ENCODE measurements around the gene NT5C1A. TPM values are rescaled to one million over a fixed set of nuclear protein-coding genes. Genes with fewer than 3 reads are reported as not detected.

The NT5C1A gene
- polyA plus RNA-seq, 1 donor from 2014 or later: not detected

DNA sequence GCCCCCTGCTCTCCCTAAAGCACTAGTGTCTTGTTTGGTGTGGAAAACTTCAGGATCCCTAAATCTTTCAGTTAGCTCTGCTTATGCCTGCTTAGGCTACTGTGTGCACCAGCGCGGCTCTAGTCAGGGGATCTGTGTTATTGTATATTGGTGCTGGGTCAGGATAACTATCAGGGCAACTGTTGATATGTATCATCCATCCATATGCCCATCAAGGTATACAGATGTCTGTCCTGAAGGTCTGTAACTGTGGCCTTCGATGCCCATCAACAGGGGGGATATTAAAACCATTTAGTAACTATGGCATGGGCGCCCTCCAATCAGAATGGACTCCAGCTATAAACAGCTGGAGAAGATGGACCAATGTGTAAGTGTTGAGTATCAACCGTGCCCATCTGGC lies 12.4 kb downstream of the NT5C1A start:
- Histone ChIP-seq H3K9me3 (ENCODE audit: low read length) (no peaks in the 10 kb centered on the region), H3K9me2 (ENCODE audit: insufficient read depth, low read length) (no peaks in the 10 kb centered on the region), H3K9ac (ENCODE audit: low read length) (no peak overlapping the region), H3K4me2 (ENCODE audit: low read length) (no peak overlapping the region), H3K79me2 (replicated peaks; ENCODE audit: insufficient read depth, low read length) (no peaks in the 10 kb centered on the region), H3F3A (ENCODE audit: insufficient read depth, low read length, poor library complexity, severe bottlenecking) (no peaks in the 10 kb centered on the region), H3K27ac (ENCODE audit: low read length) (no peak overlapping the region), H3K4me3 (ENCODE audit: low read length) (no peak overlapping the region), H3K27me3 (ENCODE audit: insufficient read depth, low read depth, low read length) (no peaks in the 10 kb centered on the region), H2AFZ (ENCODE audit: low read depth, low read length) (no peak overlapping the region), H4K20me1 (ENCODE audit: insufficient read depth) (no peaks in the 10 kb centered on the region), H3K36me3 (ENCODE audit: insufficient read depth, low read length) (no peaks in the 10 kb centered on the region)
- no peak for TF ChIP-seq RAD21 (conservative IDR thresholded peaks at IDR 0.05)
- no peak for TF ChIP-seq MXI1 (conservative IDR thresholded peaks at IDR 0.05; ENCODE audit: poor library complexity, severe bottlenecking)
- TF ChIP-seq, protein P1, sequence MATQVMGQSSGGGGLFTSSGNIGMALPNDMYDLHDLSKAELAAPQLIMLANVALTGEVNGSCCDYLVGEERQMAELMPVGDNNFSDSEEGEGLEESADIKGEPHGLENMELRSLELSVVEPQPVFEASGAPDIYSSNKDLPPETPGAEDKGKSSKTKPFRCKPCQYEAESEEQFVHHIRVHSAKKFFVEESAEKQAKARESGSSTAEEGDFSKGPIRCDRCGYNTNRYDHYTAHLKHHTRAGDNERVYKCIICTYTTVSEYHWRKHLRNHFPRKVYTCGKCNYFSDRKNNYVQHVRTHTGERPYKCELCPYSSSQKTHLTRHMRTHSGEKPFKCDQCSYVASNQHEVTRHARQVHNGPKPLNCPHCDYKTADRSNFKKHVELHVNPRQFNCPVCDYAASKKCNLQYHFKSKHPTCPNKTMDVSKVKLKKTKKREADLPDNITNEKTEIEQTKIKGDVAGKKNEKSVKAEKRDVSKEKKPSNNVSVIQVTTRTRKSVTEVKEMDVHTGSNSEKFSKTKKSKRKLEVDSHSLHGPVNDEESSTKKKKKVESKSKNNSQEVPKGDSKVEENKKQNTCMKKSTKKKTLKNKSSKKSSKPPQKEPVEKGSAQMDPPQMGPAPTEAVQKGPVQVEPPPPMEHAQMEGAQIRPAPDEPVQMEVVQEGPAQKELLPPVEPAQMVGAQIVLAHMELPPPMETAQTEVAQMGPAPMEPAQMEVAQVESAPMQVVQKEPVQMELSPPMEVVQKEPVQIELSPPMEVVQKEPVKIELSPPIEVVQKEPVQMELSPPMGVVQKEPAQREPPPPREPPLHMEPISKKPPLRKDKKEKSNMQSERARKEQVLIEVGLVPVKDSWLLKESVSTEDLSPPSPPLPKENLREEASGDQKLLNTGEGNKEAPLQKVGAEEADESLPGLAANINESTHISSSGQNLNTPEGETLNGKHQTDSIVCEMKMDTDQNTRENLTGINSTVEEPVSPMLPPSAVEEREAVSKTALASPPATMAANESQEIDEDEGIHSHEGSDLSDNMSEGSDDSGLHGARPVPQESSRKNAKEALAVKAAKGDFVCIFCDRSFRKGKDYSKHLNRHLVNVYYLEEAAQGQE (IDR thresholded peaks at IDR 0.05; ENCODE audit: borderline replicate concordance): no peak
- TF ChIP-seq, protein P2, sequence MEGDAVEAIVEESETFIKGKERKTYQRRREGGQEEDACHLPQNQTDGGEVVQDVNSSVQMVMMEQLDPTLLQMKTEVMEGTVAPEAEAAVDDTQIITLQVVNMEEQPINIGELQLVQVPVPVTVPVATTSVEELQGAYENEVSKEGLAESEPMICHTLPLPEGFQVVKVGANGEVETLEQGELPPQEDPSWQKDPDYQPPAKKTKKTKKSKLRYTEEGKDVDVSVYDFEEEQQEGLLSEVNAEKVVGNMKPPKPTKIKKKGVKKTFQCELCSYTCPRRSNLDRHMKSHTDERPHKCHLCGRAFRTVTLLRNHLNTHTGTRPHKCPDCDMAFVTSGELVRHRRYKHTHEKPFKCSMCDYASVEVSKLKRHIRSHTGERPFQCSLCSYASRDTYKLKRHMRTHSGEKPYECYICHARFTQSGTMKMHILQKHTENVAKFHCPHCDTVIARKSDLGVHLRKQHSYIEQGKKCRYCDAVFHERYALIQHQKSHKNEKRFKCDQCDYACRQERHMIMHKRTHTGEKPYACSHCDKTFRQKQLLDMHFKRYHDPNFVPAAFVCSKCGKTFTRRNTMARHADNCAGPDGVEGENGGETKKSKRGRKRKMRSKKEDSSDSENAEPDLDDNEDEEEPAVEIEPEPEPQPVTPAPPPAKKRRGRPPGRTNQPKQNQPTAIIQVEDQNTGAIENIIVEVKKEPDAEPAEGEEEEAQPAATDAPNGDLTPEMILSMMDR (IDR thresholded peaks at IDR 0.05; ENCODE audit: poor library complexity, severe bottlenecking): no peak
- no peak for TF ChIP-seq SMC3 (conservative IDR thresholded peaks at IDR 0.05; ENCODE audit: poor library complexity)

DNA sequence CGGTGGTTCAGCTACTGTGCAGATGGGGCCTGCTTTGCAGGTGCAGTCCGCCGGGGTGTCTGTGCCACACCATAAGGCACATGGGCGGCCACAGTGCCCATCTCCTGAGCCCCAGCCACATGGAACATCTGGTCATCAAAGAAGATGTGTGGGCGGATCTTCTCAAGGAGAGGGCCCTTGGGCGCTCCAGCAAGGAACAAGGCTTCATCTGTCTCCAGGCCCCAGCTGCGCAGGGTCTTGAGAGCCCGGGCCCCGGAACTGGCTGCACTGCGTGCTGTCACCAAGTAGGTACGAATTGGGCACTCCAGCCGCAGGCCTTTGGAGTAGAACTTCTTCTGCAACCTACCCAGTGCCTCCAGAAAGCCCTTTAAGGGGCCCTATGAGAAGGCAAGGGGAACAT lies 12.8 kb downstream of the NT5C1A start:
- H3K79me2 ChIP-seq (replicated peaks; ENCODE audit: insufficient read depth, low read length): no peaks in the 10 kb centered on the region
- no peak overlapping the region for H2AFZ ChIP-seq (ENCODE audit: low read depth, low read length)
- no peaks in the 10 kb centered on the region for H3K9me2 ChIP-seq (ENCODE audit: insufficient read depth, low read length)
- no peaks in the 10 kb centered on the region for H3K36me3 ChIP-seq (ENCODE audit: insufficient read depth, low read length)
- H3K9ac ChIP-seq (ENCODE audit: low read length): no peak overlapping the region
- H3F3A ChIP-seq (ENCODE audit: insufficient read depth, low read length, poor library complexity, severe bottlenecking): no peaks in the 10 kb centered on the region
- H3K27ac ChIP-seq (ENCODE audit: low read length): no peak overlapping the region
- no peak overlapping the region for H3K4me2 ChIP-seq (ENCODE audit: low read length)
- no peak overlapping the region for H3K4me3 ChIP-seq (ENCODE audit: low read length)
- H3K9me3 ChIP-seq (ENCODE audit: low read length): no peaks in the 10 kb centered on the region
- no peak for TF ChIP-seq EZH2 (IDR thresholded peaks at IDR 0.05; ENCODE audit: borderline replicate concordance, insufficient read depth, low read length, poor library complexity, severe bottlenecking)
- no peak for TF ChIP-seq SMC3 (conservative IDR thresholded peaks at IDR 0.05; ENCODE audit: poor library complexity)
- TF ChIP-seq POLR2AphosphoS5 (IDR thresholded peaks at IDR 0.05): no peak
- TF ChIP-seq MXI1 (conservative IDR thresholded peaks at IDR 0.05; ENCODE audit: poor library complexity, severe bottlenecking): no peak
- TF ChIP-seq, protein P1 (IDR thresholded peaks at IDR 0.05; ENCODE audit: borderline replicate concordance): no peak
- no peak for TF ChIP-seq TAF1 (IDR thresholded peaks at IDR 0.05; ENCODE audit: low read depth)
- TF ChIP-seq EP300 (conservative IDR thresholded peaks at IDR 0.05; ENCODE audit: poor library complexity, severe bottlenecking): no peak
- TF ChIP-seq RAD21 (conservative IDR thresholded peaks at IDR 0.05): no peak
- TF ChIP-seq, protein P2 (IDR thresholded peaks at IDR 0.05; ENCODE audit: poor library complexity, severe bottlenecking): no peak
- no peaks in the 10 kb centered on the region for H3K27me3 ChIP-seq (ENCODE audit: insufficient read depth, low read depth, low read length)
- H4K20me1 ChIP-seq (ENCODE audit: insufficient read depth): no peaks in the 10 kb centered on the region
